NCI-H446 treated with DMSO at 0.1 percent for 48 hours (cell line): ENCODE measurements around the gene ATG9A.

Experiments used
- DNase-seq: peaks from one replicate; lab custom pipeline; 2025; lab: John Stamatoyannopoulos, UW

ATG9A gene

GRCh38 chr2:219220652-219221402, 8.6 kb downstream of the ATG9A start:
- no peak for DNase-seq

- no peak for DNase-seq
Measured at GRCh38 chr2:219219784-219220532, 9.5 kb downstream of the ATG9A start.

- DNase-seq: peak; percentile 91
Measured at GRCh38 chr2:219218732-219219701, 10.4 kb downstream of the ATG9A start, which contains the start of gene ABCB6. Gene ABCB6, minus strand, starts transcription at chr2:219218958. Its CDS starts 285 bp downstream, at chr2:219218673.

- peak; percentile 87 for DNase-seq
Measured at GRCh38 chr2:219218217-219218731, 11.2 kb downstream of the ATG9A start.

GRCh38 chr2:219216535-219216915, 12.9 kb downstream of the ATG9A start:
- no peak for DNase-seq

- no peak for DNase-seq
Measured at GRCh38 chr2:219215871-219216534, 13.4 kb downstream of the ATG9A start.

- no peak for DNase-seq
Measured at GRCh38 chr2:219214786-219215185, 14.7 kb downstream of the ATG9A start.

- no peak for DNase-seq
Measured at GRCh38 chr2:219214141-219214540, 15.3 kb downstream of the ATG9A start.

- no peak for DNase-seq
Measured at GRCh38 chr2:219213486-219214071, 15.9 kb downstream of the ATG9A start.

GRCh38 chr2:219213026-219213415, 16.4 kb downstream of the ATG9A start:
- no peak for DNase-seq

- DNase-seq: no peak
Measured at GRCh38 chr2:219210886-219211362, 18.5 kb downstream of the ATG9A start.

- DNase-seq: no peak
Measured at GRCh38 chr2:219210196-219210885, 19.1 kb downstream of the ATG9A start.

GRCh38 chr2:219209236-219210195, 19.9 kb downstream of the ATG9A start:
- no peak for DNase-seq

GRCh38 chr2:219207884-219208740, 21.3 kb downstream of the ATG9A start:
- no peak for DNase-seq

GRCh38 chr2:219207134-219207883, 22.1 kb downstream of the ATG9A start:
- DNase-seq: no peak

GRCh38 chr2:219206328-219207133, 22.9 kb downstream of the ATG9A start, which contains the start of gene ZFAND2B:
Gene ZFAND2B, plus strand, starts transcription at chr2:219206782. Its CDS starts 206 bp downstream, at chr2:219206988.
- peak; percentile 82 for DNase-seq
